Measurements from ENCODE around the gene QRICH2.

QRICH2 gene

GRCh38 chr17:76293106-76293505 lies 15.0 kb downstream of the QRICH2 start:
- Histone ChIP-seq H3K27ac (ENCODE audit: low read length) (no peak overlapping the region), H3K9ac (ENCODE audit: low read depth, low read length) (no peak overlapping the region), H3K27me3 (ENCODE audit: insufficient read depth, low read length) (no peaks in the 10 kb centered on the region), H3K4me3 (ENCODE audit: low read length) (no peak overlapping the region), H3K9me3 (ENCODE audit: insufficient read depth, low read depth, low read length) (no peaks in the 10 kb centered on the region), H3K4me1 (ENCODE audit: insufficient read depth, low read length) (no peaks in the 10 kb centered on the region), H3K36me3 (ENCODE audit: insufficient read depth, low read depth, low read length) (peaks cover 11% of the 10 kb centered on the region; the same call in 1 of the 2 replicates)

GRCh38 chr17:76292567-76292966 lies 15.5 kb downstream of the QRICH2 start:
- H3K36me3 ChIP-seq (ENCODE audit: insufficient read depth, low read depth, low read length): peaks cover 11% of the 10 kb centered on the region; the same call in 1 of the 2 replicates
- no peaks in the 10 kb centered on the region for H3K4me1 ChIP-seq (ENCODE audit: insufficient read depth, low read length)
- H3K9ac ChIP-seq (ENCODE audit: low read depth, low read length): no peak overlapping the region
- H3K9me3 ChIP-seq (ENCODE audit: insufficient read depth, low read depth, low read length): no peaks in the 10 kb centered on the region
- no peak overlapping the region for H3K4me3 ChIP-seq (ENCODE audit: low read length)
- no peak overlapping the region for H3K27ac ChIP-seq (ENCODE audit: low read length)
- H3K27me3 ChIP-seq (ENCODE audit: insufficient read depth, low read length): no peaks in the 10 kb centered on the region

DNA sequence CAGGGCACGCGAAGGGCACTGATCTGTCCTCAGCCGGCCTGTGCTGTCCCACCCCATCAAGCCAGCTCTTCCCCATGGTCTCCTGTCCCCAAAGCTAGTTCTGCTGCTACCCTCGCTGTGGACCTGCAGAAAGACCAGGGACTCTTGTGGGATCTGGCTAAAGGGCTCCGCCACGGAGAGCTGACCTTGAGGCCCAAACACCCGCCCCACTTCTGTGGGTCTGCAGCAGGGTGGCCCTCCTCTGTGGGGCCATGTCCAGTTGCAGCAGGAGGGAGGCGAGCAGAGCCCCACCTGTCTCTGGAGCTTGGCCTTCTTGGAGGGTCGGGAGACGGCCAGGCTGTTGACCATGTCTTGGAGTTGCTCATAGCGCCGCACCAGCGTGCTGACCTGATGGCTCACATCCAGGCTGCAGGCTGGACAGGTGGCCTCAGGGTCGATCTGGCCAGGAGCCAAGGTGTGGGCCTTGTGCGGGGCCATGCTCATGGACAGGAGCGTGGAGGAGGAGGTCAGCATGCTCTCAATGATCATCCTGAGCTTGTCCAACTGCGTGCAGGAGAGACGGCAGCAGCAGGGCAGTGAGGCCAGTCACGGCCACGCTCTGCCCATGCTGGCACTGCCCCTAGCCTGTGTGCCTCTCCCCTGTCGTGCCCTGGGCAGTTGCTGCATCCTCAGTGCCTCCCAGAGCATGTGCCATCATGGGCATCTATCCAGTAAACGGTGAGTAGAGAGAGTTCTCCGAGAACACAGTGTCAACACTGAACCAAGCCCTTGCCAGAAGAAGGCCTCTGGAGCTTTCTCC lies 26.3 kb downstream of the QRICH2 start:
- H3K27me3 ChIP-seq (ENCODE audit: insufficient read depth, low read length): no peaks in the 10 kb centered on the region
- no peaks in the 10 kb centered on the region for H3K36me3 ChIP-seq (ENCODE audit: insufficient read depth, low read depth, low read length)
- no peak overlapping the region for H3K4me3 ChIP-seq (ENCODE audit: low read length)
- no peaks in the 10 kb centered on the region for H3K4me1 ChIP-seq (ENCODE audit: insufficient read depth, low read length)
- no peak overlapping the region for H3K9ac ChIP-seq (ENCODE audit: low read depth, low read length)
- H3K27ac ChIP-seq (ENCODE audit: low read length): no peak overlapping the region
- H3K9me3 ChIP-seq (ENCODE audit: insufficient read depth, low read depth, low read length): no peaks in the 10 kb centered on the region

- no peak overlapping the region for H3K9ac ChIP-seq (ENCODE audit: low read depth, low read length)
- H3K27me3 ChIP-seq (ENCODE audit: insufficient read depth, low read length): no peaks in the 10 kb centered on the region
- H3K4me1 ChIP-seq (ENCODE audit: insufficient read depth, low read length): no peaks in the 10 kb centered on the region
- no peak overlapping the region for H3K4me3 ChIP-seq (ENCODE audit: low read length)
- no peaks in the 10 kb centered on the region for H3K36me3 ChIP-seq (ENCODE audit: insufficient read depth, low read depth, low read length)
- H3K9me3 ChIP-seq (ENCODE audit: insufficient read depth, low read depth, low read length): no peaks in the 10 kb centered on the region
- H3K27ac ChIP-seq (ENCODE audit: low read length): no peak overlapping the region
These were observed 27.4 kb downstream of the QRICH2 start for GRCh38 chr17:76280650-76281049.

DNA sequence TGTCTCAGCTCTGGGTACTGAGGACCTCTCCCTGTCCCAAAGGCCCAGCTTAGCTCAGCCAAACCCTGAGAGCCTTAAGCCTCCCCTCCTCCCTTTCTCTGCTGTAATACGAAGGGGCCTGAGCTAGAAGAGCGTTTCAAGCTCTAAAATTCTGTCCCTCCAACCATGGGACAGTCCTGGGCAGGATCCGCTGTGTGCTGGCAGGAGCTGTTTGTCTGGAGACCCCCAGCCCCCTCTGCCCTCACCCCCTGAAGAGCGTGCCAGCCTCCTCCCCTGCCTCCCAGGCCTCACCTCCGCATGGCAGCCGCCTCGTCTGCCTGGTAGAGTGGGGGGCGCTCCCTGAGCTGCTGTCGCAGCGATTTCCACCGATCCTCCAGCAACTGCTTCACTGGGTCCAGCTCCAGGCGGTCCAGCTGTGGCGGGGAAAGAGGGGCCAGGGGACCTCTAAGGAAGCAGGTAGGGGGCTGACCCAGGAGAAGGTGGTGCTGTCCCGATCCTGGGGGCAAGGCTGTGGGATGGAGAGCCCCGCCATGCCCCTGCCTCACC lies 28.3 kb downstream of the QRICH2 start:
- no peaks in the 10 kb centered on the region for H3K9me3 ChIP-seq (ENCODE audit: insufficient read depth, low read depth, low read length)
- H3K9ac ChIP-seq (ENCODE audit: low read depth, low read length): no peak overlapping the region
- no peaks in the 10 kb centered on the region for H3K4me1 ChIP-seq (ENCODE audit: insufficient read depth, low read length)
- no peak overlapping the region for H3K4me3 ChIP-seq (ENCODE audit: low read length)
- H3K27ac ChIP-seq (ENCODE audit: low read length): no peak overlapping the region
- no peaks in the 10 kb centered on the region for H3K27me3 ChIP-seq (ENCODE audit: insufficient read depth, low read length)
- no peaks in the 10 kb centered on the region for H3K36me3 ChIP-seq (ENCODE audit: insufficient read depth, low read depth, low read length)

GRCh38 chr17:76278952-76279741 lies 28.9 kb downstream of the QRICH2 start:
- Histone ChIP-seq H3K9me3 (ENCODE audit: insufficient read depth, low read depth, low read length) (no peaks in the 10 kb centered on the region), H3K4me3 (ENCODE audit: low read length) (no peak overlapping the region), H3K27me3 (ENCODE audit: insufficient read depth, low read length) (no peaks in the 10 kb centered on the region), H3K9ac (ENCODE audit: low read depth, low read length) (no peak overlapping the region), H3K36me3 (ENCODE audit: insufficient read depth, low read depth, low read length) (no peaks in the 10 kb centered on the region), H3K27ac (ENCODE audit: low read length) (no peak overlapping the region), H3K4me1 (ENCODE audit: insufficient read depth, low read length) (no peaks in the 10 kb centered on the region)

DNA sequence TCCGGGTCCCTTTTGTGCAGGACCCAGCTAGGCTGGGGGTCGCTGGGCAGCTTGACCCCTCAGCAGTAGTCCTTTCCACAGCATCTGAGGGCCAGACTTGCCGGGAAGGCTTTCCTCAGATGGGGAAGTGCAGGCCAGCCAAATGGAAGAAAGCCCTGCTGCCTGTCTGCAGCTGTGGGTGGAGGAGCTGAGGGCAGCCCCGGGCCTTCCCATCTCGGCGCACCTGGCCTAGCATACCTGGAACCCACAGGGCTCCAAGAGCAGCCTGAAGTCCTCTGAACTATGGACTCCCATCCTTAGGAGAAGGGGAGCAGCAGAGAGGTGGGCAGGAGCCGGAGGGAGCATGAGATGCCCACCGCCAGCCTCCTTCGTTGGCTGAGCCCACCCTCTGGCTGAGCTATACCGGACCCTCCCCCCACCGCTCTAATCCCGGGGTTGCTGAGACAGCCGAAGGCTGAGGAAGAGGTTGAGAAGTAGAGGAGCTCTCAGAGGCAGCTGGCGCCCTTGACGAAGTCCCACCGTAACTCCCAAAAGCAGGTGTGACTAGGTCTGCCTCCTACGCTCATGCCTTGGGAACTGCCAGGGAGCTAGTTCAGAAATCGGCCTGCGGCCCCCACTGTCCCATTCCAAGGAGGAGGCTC lies 29.7 kb downstream of the QRICH2 start:
- Histone ChIP-seq H3K36me3 (ENCODE audit: insufficient read depth, low read depth, low read length) (no peaks in the 10 kb centered on the region), H3K9me3 (ENCODE audit: insufficient read depth, low read depth, low read length) (no peaks in the 10 kb centered on the region), H3K9ac (ENCODE audit: low read depth, low read length) (no peak overlapping the region), H3K27me3 (ENCODE audit: insufficient read depth, low read length) (no peaks in the 10 kb centered on the region), H3K27ac (ENCODE audit: low read length) (no peak overlapping the region), H3K4me1 (ENCODE audit: insufficient read depth, low read length) (no peaks in the 10 kb centered on the region), H3K4me3 (ENCODE audit: low read length) (no peak overlapping the region)

DNA sequence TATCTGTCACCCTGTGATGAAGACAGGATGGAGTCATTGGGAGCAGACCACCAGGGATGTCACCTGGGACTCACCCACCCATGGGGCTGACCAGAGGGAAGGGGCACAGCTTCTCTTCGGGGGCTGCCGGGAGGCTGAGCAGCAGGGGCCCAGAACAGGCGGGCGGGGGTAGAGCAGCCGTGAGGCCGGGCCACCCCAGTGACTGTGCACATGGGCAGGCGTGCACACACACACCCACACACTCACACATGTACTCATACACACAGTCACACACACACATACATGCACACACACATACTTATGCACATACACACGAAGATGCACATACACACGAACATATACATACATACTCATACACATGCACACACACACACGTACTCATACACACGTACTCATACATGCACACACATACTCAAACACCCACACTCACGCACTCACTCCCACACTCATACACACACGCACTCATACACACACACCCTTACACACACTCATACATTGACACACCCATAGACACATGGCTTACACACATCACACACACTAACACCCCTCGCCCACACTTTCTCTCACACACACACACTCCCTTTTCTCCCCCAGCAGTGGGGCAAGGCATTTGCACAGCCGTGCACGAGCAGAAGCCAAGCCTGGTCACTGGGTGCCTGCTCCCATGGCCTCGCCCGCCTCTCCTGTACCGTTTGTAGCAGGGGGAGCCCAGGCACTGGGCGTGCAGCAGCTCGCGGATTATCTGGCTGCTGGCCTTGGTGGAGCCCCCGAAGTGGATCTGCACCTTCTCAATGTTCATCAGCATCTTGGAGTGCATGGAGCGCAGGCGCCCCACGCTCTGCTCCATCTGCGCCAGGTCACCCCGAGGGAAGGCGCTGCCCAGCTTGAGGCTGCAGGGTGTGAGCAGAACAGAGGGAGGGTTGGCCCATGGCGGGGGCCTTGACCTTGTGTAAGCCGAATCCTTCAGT lies 30.5 kb downstream of the QRICH2 start:
- Histone ChIP-seq H3K9me3 (ENCODE audit: insufficient read depth, low read depth, low read length) (no peaks in the 10 kb centered on the region), H3K9ac (ENCODE audit: low read depth, low read length) (no peak overlapping the region), H3K36me3 (ENCODE audit: insufficient read depth, low read depth, low read length) (no peaks in the 10 kb centered on the region), H3K27me3 (ENCODE audit: insufficient read depth, low read length) (no peaks in the 10 kb centered on the region), H3K4me1 (ENCODE audit: insufficient read depth, low read length) (no peaks in the 10 kb centered on the region), H3K4me3 (ENCODE audit: low read length) (no peak overlapping the region), H3K27ac (ENCODE audit: low read length) (no peak overlapping the region)

DNA sequence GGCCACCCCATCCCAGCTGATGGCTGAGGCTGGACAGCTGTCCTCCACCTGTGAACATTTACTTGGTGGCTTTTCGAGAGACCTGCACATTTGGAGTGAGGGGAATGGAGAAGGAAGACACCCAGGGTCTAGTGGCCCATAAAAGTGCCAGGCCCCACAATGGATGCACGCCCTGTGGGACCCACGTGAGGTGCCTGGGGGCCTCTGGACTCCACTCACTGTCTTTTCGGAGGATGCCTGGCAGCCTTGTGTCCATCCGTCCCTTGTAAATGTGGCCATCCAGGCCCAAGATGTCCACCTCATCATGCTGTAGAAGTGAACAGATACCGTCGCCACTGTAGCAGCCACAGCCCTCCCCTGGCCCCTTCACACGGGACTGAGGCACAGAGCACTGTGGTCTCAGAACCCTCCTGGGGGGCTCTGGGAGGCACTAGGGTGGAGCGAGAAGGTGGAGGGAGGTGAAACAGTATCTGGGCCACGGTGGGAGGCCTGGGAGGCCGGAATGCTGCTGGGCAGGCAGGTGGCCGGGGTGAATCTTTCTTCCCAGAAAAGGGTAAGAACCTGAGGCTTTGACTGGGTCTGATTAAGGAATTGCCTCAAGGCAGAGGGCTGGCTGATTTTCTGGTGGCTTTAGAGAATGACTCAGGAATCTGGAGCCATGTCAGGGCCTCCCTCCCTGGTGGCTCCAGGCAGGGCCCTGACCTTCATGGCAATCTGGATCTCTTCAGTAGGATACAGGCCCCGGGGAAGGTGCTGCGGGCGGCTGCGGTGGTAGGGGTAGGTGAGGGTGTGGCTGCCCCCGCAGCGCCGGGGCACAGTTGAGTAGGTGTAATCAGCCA lies 31.4 kb downstream of the QRICH2 start:
- H3K9me3 ChIP-seq (ENCODE audit: insufficient read depth, low read depth, low read length): no peaks in the 10 kb centered on the region
- no peak overlapping the region for H3K4me3 ChIP-seq (ENCODE audit: low read length)
- H3K27me3 ChIP-seq (ENCODE audit: insufficient read depth, low read length): no peaks in the 10 kb centered on the region
- H3K4me1 ChIP-seq (ENCODE audit: insufficient read depth, low read length): peaks cover 2% of the 10 kb centered on the region; the same call in 1 of the 2 replicates
- no peak overlapping the region for H3K27ac ChIP-seq (ENCODE audit: low read length)
- no peak overlapping the region for H3K9ac ChIP-seq (ENCODE audit: low read depth, low read length)
- no peaks in the 10 kb centered on the region for H3K36me3 ChIP-seq (ENCODE audit: insufficient read depth, low read depth, low read length)

- H3K27ac ChIP-seq (ENCODE audit: low read length): no peak overlapping the region
These were observed 32.0 kb downstream of the QRICH2 start for GRCh38 chr17:76276069-76276431.

More at GRCh38 chr17:76276069-76276431, 32.0 kb downstream of the QRICH2 start:
- Histone ChIP-seq H3K4me1 (ENCODE audit: insufficient read depth, low read length) (peaks cover 8% of the 10 kb centered on the region; the same call in 1 of the 2 replicates), H3K36me3 (ENCODE audit: insufficient read depth, low read depth, low read length) (no peaks in the 10 kb centered on the region), H3K9ac (ENCODE audit: low read depth, low read length) (no peak overlapping the region), H3K4me3 (ENCODE audit: low read length) (no peak overlapping the region), H3K9me3 (ENCODE audit: insufficient read depth, low read depth, low read length) (no peaks in the 10 kb centered on the region), H3K27me3 (ENCODE audit: insufficient read depth, low read length) (no peaks in the 10 kb centered on the region)

Data from iPS-20b (cell line).